WTC11 (cell line): ENCODE measurements around the gene WAC.

Experiments used
- ETV6 ChIP-seq: sonication (generic); formaldehyde crosslinking; IDR thresholded peaks from 2 replicates; pipeline ENCODE4 v1.8.1; 2022; ENCODE audit warnings: mild to moderate bottlenecking, missing genetic modification reagents
- JUN ChIP-seq: sonication (generic); formaldehyde crosslinking; IDR thresholded peaks from 2 replicates; pipeline ENCODE4 v1.8.0; 2023; ENCODE audit warnings: mild to moderate bottlenecking, missing genetic modification reagents
- TF ChIP-seq, protein P1 (sequence below): sonication (generic); formaldehyde crosslinking; IDR thresholded peaks from 2 replicates; pipeline ENCODE4 v1.8.0; 2022; ENCODE audit warnings: mild to moderate bottlenecking, missing genetic modification reagents
- TF ChIP-seq, protein P2 (sequence below): fragments of 200-600 bp; IDR thresholded peaks from 2 replicates; pipeline ENCODE4 v1.8.0; 2022; ENCODE audit warnings: antibody characterized with exemption

DNA sequence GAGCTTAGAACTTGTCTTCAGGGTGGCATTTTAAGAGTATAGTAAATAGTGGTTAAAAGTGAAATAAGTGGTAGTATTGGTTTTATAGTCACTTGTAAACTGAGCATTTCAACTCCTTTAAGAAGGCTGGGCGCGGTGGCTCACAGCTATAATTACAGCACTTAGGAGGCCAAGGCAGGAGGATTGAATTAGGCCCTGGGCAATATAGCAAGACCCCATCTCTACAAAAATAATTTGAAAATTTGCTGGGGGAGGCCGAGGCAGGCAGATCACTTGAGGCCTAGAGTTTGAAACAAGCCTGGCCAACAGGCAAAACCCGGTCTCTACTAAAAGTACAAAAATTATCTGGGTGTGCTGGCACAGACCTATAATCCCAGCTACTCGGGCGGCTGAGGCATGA, 80.0 kb downstream of the WAC start:
- TF ChIP-seq, protein P1, sequence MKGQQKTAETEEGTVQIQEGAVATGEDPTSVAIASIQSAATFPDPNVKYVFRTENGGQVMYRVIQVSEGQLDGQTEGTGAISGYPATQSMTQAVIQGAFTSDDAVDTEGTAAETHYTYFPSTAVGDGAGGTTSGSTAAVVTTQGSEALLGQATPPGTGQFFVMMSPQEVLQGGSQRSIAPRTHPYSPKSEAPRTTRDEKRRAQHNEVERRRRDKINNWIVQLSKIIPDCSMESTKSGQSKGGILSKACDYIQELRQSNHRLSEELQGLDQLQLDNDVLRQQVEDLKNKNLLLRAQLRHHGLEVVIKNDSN (CRISPR knock-in tag): no peak
- TF ChIP-seq ETV6 (no peak), JUN (no peak)
- TF ChIP-seq, protein P2, sequence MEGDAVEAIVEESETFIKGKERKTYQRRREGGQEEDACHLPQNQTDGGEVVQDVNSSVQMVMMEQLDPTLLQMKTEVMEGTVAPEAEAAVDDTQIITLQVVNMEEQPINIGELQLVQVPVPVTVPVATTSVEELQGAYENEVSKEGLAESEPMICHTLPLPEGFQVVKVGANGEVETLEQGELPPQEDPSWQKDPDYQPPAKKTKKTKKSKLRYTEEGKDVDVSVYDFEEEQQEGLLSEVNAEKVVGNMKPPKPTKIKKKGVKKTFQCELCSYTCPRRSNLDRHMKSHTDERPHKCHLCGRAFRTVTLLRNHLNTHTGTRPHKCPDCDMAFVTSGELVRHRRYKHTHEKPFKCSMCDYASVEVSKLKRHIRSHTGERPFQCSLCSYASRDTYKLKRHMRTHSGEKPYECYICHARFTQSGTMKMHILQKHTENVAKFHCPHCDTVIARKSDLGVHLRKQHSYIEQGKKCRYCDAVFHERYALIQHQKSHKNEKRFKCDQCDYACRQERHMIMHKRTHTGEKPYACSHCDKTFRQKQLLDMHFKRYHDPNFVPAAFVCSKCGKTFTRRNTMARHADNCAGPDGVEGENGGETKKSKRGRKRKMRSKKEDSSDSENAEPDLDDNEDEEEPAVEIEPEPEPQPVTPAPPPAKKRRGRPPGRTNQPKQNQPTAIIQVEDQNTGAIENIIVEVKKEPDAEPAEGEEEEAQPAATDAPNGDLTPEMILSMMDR: no peak
